ENCODE results near the gene MAU2. TPM values are rescaled to one million over a fixed set of nuclear protein-coding genes. Genes with fewer than 3 reads are reported as not detected.

Gene MAU2
- total and polyA plus RNA-seq, 2 experiments from 2014 or later, result 18.9 to 62.2 TPM

DNA sequence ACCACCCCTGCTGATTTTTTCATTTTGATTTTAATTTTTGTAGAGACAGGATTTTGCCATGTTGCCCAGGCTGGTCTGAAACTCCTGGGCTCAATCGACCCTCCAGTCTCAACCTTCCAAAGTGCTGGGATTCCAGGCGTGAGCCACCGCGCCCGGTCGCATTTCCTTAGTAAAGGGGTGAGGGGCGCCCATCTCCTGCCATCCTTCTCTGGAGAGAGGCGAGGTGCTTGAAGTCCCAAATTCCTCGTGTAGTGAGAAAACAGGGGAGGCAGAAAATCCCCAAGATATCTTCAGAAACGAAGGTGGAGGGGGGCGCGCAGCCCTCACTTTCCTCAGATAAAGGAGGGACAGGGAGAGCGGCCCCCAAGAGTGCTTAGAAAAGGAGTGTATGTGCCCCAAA, 63.9 kb downstream of the MAU2 start (continued):
- TF ChIP-seq NANOG (IDR thresholded peaks at IDR 0.05; ENCODE audit: borderline replicate concordance), result no peak
- TF ChIP-seq, protein P1, sequence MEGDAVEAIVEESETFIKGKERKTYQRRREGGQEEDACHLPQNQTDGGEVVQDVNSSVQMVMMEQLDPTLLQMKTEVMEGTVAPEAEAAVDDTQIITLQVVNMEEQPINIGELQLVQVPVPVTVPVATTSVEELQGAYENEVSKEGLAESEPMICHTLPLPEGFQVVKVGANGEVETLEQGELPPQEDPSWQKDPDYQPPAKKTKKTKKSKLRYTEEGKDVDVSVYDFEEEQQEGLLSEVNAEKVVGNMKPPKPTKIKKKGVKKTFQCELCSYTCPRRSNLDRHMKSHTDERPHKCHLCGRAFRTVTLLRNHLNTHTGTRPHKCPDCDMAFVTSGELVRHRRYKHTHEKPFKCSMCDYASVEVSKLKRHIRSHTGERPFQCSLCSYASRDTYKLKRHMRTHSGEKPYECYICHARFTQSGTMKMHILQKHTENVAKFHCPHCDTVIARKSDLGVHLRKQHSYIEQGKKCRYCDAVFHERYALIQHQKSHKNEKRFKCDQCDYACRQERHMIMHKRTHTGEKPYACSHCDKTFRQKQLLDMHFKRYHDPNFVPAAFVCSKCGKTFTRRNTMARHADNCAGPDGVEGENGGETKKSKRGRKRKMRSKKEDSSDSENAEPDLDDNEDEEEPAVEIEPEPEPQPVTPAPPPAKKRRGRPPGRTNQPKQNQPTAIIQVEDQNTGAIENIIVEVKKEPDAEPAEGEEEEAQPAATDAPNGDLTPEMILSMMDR (conservative IDR thresholded peaks at IDR 0.05; ENCODE audit: low read depth in 2 of 2), result no peak
- TF ChIP-seq, protein P2, sequence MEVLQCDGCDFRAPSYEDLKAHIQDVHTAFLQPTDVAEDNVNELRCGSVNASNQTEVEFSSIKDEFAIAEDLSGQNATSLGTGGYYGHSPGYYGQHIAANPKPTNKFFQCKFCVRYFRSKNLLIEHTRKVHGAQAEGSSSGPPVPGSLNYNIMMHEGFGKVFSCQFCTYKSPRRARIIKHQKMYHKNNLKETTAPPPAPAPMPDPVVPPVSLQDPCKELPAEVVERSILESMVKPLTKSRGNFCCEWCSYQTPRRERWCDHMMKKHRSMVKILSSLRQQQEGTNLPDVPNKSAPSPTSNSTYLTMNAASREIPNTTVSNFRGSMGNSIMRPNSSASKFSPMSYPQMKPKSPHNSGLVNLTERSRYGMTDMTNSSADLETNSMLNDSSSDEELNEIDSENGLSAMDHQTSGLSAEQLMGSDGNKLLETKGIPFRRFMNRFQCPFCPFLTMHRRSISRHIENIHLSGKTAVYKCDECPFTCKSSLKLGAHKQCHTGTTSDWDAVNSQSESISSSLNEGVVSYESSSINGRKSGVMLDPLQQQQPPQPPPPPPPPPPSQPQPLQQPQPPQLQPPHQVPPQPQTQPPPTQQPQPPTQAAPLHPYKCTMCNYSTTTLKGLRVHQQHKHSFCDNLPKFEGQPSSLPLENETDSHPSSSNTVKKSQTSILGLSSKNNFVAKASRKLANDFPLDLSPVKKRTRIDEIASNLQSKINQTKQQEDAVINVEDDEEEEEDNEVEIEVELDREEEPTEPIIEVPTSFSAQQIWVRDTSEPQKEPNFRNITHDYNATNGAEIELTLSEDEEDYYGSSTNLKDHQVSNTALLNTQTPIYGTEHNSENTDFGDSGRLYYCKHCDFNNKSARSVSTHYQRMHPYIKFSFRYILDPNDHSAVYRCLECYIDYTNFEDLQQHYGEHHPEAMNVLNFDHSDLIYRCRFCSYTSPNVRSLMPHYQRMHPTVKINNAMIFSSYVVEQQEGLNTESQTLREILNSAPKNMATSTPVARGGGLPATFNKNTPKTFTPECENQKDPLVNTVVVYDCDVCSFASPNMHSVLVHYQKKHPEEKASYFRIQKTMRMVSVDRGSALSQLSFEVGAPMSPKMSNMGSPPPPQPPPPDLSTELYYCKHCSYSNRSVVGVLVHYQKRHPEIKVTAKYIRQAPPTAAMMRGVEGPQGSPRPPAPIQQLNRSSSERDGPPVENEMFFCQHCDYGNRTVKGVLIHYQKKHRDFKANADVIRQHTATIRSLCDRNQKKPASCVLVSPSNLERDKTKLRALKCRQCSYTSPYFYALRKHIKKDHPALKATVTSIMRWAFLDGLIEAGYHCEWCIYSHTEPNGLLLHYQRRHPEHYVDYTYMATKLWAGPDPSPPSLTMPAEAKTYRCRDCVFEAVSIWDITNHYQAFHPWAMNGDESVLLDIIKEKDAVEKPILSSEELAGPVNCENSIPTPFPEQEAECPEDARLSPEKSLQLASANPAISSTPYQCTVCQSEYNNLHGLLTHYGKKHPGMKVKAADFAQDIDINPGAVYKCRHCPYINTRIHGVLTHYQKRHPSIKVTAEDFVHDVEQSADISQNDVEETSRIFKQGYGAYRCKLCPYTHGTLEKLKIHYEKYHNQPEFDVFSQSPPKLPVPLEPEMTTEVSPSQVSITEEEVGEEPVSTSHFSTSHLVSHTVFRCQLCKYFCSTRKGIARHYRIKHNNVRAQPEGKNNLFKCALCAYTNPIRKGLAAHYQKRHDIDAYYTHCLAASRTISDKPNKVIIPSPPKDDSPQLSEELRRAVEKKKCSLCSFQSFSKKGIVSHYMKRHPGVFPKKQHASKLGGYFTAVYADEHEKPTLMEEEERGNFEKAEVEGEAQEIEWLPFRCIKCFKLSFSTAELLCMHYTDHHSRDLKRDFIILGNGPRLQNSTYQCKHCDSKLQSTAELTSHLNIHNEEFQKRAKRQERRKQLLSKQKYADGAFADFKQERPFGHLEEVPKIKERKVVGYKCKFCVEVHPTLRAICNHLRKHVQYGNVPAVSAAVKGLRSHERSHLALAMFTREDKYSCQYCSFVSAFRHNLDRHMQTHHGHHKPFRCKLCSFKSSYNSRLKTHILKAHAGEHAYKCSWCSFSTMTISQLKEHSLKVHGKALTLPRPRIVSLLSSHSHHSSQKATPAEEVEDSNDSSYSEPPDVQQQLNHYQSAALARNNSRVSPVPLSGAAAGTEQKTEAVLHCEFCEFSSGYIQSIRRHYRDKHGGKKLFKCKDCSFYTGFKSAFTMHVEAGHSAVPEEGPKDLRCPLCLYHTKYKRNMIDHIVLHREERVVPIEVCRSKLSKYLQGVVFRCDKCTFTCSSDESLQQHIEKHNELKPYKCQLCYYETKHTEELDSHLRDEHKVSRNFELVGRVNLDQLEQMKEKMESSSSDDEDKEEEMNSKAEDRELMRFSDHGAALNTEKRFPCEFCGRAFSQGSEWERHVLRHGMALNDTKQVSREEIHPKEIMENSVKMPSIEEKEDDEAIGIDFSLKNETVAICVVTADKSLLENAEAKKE (CRISPR knock-in tag; IDR thresholded peaks at IDR 0.05), result no peak
- TF ChIP-seq POLR2AphosphoS5 (IDR thresholded peaks at IDR 0.05; ENCODE audit: low read depth), result no peak

DNA sequence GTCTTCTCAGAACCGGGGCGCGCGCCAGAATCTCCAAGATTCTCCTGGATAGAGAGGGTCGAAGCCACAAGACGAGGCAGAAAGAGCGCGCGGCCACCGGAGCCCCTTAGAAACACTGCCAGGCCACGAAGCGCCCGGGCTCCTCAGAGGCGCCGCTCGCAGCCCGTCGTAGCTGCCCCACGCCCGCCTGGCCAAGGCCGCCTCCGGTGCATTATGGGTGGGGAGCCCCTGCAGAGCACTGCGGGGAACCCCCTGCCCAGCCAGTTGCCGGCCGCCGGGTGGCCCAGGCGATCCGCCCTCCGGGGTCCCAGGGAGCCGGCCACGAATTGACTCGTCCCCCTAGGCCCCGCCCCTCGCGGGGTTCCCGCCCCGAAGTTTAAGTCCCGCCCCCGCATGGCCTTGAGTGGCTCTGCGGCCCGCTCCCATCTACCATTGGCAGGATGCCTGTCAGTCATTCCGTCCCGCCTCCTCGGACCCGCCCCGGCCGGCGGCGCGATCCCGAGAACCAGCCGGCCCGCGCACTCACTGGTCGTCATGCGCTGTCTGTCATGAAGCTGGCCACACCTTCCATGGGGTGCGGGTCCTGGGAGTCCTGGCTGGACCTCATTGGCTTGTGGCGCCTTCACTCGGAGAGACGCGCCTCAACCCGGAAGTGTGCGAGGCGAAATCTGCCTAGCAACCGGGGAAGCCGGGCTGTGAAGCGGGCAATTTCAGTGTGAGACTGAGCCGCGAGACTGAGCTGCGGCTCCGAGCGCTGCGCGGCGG, 64.7 kb downstream of the MAU2 start:
- H3K27ac Mint-ChIP-seq, result peak overlapping the region; percentile 52; the same call in 1 of the 2 replicates
- H2AFZ ChIP-seq, result peak overlapping the region; percentile 78
- no peak for TF ChIP-seq JUNB (IDR thresholded peaks at IDR 0.05; ENCODE audit: unreplicated experiment)
- peak; percentile 91 for TF ChIP-seq CREB1 (CRISPR knock-in tag; IDR thresholded peaks at IDR 0.05; ENCODE audit: low read depth)
- TF ChIP-seq STAT1 (IDR thresholded peaks at IDR 0.05; ENCODE audit: unreplicated experiment), result no peak
- TF ChIP-seq ZNF331 (CRISPR knock-in tag; IDR thresholded peaks at IDR 0.05; ENCODE audit: low read depth), result no peak
- TF ChIP-seq POLR2AphosphoS5 (IDR thresholded peaks at IDR 0.05; ENCODE audit: low read depth), result peak; percentile 84
- TF ChIP-seq, protein P3, sequence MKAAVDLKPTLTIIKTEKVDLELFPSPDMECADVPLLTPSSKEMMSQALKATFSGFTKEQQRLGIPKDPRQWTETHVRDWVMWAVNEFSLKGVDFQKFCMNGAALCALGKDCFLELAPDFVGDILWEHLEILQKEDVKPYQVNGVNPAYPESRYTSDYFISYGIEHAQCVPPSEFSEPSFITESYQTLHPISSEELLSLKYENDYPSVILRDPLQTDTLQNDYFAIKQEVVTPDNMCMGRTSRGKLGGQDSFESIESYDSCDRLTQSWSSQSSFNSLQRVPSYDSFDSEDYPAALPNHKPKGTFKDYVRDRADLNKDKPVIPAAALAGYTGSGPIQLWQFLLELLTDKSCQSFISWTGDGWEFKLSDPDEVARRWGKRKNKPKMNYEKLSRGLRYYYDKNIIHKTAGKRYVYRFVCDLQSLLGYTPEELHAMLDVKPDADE (IDR thresholded peaks at IDR 0.05), result no peak
- TF ChIP-seq ZNF114 (CRISPR knock-in tag; IDR thresholded peaks at IDR 0.05), result no peak
- no peak for TF ChIP-seq EZH2 (IDR thresholded peaks at IDR 0.05; ENCODE audit: low read depth, unreplicated experiment)
- TF ChIP-seq, protein P4, sequence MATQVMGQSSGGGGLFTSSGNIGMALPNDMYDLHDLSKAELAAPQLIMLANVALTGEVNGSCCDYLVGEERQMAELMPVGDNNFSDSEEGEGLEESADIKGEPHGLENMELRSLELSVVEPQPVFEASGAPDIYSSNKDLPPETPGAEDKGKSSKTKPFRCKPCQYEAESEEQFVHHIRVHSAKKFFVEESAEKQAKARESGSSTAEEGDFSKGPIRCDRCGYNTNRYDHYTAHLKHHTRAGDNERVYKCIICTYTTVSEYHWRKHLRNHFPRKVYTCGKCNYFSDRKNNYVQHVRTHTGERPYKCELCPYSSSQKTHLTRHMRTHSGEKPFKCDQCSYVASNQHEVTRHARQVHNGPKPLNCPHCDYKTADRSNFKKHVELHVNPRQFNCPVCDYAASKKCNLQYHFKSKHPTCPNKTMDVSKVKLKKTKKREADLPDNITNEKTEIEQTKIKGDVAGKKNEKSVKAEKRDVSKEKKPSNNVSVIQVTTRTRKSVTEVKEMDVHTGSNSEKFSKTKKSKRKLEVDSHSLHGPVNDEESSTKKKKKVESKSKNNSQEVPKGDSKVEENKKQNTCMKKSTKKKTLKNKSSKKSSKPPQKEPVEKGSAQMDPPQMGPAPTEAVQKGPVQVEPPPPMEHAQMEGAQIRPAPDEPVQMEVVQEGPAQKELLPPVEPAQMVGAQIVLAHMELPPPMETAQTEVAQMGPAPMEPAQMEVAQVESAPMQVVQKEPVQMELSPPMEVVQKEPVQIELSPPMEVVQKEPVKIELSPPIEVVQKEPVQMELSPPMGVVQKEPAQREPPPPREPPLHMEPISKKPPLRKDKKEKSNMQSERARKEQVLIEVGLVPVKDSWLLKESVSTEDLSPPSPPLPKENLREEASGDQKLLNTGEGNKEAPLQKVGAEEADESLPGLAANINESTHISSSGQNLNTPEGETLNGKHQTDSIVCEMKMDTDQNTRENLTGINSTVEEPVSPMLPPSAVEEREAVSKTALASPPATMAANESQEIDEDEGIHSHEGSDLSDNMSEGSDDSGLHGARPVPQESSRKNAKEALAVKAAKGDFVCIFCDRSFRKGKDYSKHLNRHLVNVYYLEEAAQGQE (IDR thresholded peaks at IDR 0.05; ENCODE audit: unreplicated experiment), result no peak

More for the DNA sequence above, 64.7 kb downstream of the MAU2 start:
- H3K79me2 ChIP-seq (replicated peaks; ENCODE audit: insufficient read depth), result peaks cover 47% of the 10 kb centered on the region
- ATAC-seq (peak; percentile 93), DNase-seq (ENCODE audit: low spot score) (peak; percentile 99)
- peaks cover 32% of the 10 kb centered on the region for H3K4me1 ChIP-seq (ENCODE audit: insufficient read depth)
- Mint-ChIP-seq H3K4me1 (peaks cover 36% of the 10 kb centered on the region), H3K27me3 (ENCODE audit: insufficient read depth, low read depth, poor library complexity) (peaks cover 29% of the 10 kb centered on the region), H3K9me3 (peaks cover 16% of the 10 kb centered on the region; the same call in 2 of the 3 replicates), H3K4me3 (peak overlapping the region; percentile 75), H3K36me3 (ENCODE audit: low read depth) (no peaks in the 10 kb centered on the region)
- peaks cover 9% of the 10 kb centered on the region; the same call in 1 of the 2 replicates for H3K27me3 ChIP-seq (ENCODE audit: insufficient read depth)
- no peaks in the 10 kb centered on the region for H3K36me3 ChIP-seq (ENCODE audit: insufficient read depth)
- H4K20me1 ChIP-seq (replicated peaks; ENCODE audit: insufficient read depth), result no peaks in the 10 kb centered on the region; the same call in 1 of the 2 replicates
- 0 out of 2 replicates have a peak, but pooled peaks cover 7% of the 10 kb centered on the region for H3K9me2 ChIP-seq (ENCODE audit: insufficient read depth)
- peak overlapping the region; percentile 95 for H3K4me3 ChIP-seq
- H3K27ac ChIP-seq (ENCODE audit: low read depth), result peak overlapping the region; percentile 92
- peak overlapping the region; percentile 97 for H3K4me2 ChIP-seq
- H3F3A ChIP-seq (replicated peaks; ENCODE audit: low read depth), result peaks cover 7% of the 10 kb centered on the region
